SK-N-SH (cell line): ENCODE results near the gene KLF16.

Source experiments
- CHD2 ChIP-seq: fragments of 150-350 bp; IDR thresholded peaks from 2 replicates; pipeline ENCODE4 v1.6.1; 2018; ENCODE audit warnings: low read length; ENCODE audit not compliant: partially characterized antibody
- RAD21 ChIP-seq: IDR thresholded peaks from 2 replicates; pipeline ENCODE4 v1.6.1; 2012; ENCODE audit warnings: mild to moderate bottlenecking, low read length
- RCOR1 ChIP-seq: fragments of 150-350 bp; IDR thresholded peaks from 2 replicates; pipeline ENCODE4 v1.6.1; 2017; ENCODE audit warnings: antibody characterized with exemption, low read length
- SIN3A ChIP-seq: IDR thresholded peaks from 2 replicates; pipeline ENCODE4 v1.6.1; 2012; ENCODE audit warnings: low read depth, mild to moderate bottlenecking, low read length, moderate library complexity, borderline replicate concordance
- TF ChIP-seq, protein P1 (sequence below): fragments of 200-600 bp; sonication (generic); IDR thresholded peaks from 2 replicates; pipeline ENCODE4 v1.6.1; 2017; ENCODE audit warnings: antibody characterized with exemption, mild to moderate bottlenecking, moderate library complexity

DNA sequence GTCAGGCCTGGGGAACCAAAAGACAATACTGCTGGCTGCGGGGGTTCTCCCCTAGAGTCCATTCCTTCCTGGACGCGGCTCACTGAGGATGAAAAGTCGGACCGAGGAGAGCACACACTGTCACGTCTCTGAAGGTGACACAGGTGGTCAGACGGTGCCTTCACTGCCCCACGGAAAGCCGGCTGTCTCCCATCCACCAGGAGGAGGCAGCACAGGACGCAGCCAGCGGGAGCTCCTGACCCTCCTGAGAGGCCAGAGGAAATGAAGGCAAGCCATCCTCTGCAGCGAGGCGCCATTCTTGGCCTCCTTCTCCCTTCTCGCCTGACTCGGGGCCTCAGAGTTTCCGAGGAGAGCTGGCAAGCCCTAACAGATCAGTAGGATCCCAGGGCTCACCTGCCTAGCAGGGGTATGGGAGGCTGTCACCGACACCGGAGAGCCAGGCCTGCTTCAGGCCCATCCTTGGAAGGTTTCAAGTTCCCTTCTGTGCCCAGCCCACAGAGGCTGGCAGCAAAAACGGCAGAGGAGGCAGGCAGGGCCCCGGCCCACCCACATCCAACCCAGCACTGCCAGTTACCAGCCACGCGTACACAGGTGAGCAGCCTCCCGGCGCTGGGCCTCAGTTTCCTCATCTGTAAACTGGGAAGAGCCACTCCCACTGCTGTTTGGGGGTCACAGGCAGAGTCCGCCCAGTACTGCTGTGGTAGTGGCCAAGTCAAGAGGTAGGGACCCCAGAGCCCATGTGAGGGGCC is 19.6 kb downstream of the KLF16 start:
- TF ChIP-seq, protein P1, sequence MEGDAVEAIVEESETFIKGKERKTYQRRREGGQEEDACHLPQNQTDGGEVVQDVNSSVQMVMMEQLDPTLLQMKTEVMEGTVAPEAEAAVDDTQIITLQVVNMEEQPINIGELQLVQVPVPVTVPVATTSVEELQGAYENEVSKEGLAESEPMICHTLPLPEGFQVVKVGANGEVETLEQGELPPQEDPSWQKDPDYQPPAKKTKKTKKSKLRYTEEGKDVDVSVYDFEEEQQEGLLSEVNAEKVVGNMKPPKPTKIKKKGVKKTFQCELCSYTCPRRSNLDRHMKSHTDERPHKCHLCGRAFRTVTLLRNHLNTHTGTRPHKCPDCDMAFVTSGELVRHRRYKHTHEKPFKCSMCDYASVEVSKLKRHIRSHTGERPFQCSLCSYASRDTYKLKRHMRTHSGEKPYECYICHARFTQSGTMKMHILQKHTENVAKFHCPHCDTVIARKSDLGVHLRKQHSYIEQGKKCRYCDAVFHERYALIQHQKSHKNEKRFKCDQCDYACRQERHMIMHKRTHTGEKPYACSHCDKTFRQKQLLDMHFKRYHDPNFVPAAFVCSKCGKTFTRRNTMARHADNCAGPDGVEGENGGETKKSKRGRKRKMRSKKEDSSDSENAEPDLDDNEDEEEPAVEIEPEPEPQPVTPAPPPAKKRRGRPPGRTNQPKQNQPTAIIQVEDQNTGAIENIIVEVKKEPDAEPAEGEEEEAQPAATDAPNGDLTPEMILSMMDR, result no peak; the same call in 1 of the 2 replicates
- TF ChIP-seq SIN3A (no peak), RCOR1 (no peak), CHD2 (no peak), RAD21 (no peak)
